PC-3 (cell line): Measurements from ENCODE around the gene FLG2.

ENCODE experiments used
- CTCF ChIP-seq: fragments of 300-600 bp; sonication (generic); conservative IDR thresholded peaks from 2 replicates; pipeline ENCODE4 v1.5.1; 2017; ENCODE audit warnings: antibody characterized with exemption, low read depth, mild to moderate bottlenecking, low read length
- EZH2 ChIP-seq: fragments of 300-600 bp; sonication (generic); IDR thresholded peaks from one replicate; pipeline ENCODE4 v1.6.1; 2017; ENCODE audit warnings: antibody characterized with exemption, mild to moderate bottlenecking, low read length; ENCODE audit not compliant: unreplicated experiment

- no peak for TF ChIP-seq CTCF
- no peak for TF ChIP-seq EZH2
Measured at GRCh38 chr1:152359906-152360305, at the start of gene FLG2.
